ENCODE results near the gene OSM. TPM values are rescaled to one million over a fixed set of nuclear protein-coding genes. Genes with fewer than 3 reads are reported as not detected.

Gene OSM
- polyA plus RNA-seq, 3 donors: 48.0 to 295 (median 146) TPM

DNA sequence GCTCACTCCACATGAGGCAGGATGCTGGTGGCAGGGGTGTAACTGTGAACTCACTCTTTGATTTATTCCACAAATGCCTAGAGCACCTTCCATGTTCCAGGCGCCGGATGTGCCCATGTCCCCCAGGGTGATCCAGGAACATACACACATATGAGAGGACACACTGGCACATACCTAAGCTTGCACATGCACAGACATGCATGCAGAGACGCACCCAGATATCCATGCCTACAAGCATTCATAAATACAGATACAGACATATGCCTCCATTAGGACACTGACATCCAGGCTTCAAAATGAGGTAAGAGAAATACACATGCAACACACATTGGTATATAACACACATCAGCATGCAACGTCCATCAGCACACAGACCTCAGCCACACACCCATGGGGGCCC, 4.5 kb downstream of the OSM start:
- WGBS (ENCODE audit: insufficient coverage): 92% methylated on average over 4 of the region's 4 CpGs
- TF ChIP-seq, protein P1, sequence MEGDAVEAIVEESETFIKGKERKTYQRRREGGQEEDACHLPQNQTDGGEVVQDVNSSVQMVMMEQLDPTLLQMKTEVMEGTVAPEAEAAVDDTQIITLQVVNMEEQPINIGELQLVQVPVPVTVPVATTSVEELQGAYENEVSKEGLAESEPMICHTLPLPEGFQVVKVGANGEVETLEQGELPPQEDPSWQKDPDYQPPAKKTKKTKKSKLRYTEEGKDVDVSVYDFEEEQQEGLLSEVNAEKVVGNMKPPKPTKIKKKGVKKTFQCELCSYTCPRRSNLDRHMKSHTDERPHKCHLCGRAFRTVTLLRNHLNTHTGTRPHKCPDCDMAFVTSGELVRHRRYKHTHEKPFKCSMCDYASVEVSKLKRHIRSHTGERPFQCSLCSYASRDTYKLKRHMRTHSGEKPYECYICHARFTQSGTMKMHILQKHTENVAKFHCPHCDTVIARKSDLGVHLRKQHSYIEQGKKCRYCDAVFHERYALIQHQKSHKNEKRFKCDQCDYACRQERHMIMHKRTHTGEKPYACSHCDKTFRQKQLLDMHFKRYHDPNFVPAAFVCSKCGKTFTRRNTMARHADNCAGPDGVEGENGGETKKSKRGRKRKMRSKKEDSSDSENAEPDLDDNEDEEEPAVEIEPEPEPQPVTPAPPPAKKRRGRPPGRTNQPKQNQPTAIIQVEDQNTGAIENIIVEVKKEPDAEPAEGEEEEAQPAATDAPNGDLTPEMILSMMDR (IDR thresholded peaks at IDR 0.05): no peak
- peaks cover 67 to 73% of the 10 kb centered on the region in 2 donors for H3K4me1 ChIP-seq (ENCODE audit: control insufficient read depth in 1 of 2, insufficient read depth in 2 of 2, low read length in 2 of 2)

DNA sequence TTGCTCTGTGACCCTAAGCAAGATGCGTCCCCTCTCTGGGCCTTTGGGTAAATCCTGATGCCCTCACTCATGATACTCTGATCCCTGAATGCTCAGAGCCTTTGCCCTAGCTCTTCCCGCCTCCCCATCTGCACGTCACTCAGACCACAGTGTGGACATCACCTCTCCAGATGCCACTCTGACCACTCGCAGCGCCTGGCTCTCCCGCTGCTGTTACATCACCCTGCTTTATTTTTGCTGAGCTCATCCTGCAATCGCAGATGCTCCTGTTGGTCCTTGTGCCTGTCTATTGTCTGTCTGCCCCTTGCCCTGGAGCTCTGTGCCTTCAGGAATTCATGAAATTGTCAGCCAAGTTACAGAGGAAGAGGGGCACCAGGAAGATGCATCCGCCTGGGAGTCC, 5.5 kb downstream of the OSM start:
- peaks cover 60 to 66% of the 10 kb centered on the region in 2 donors for H3K4me1 ChIP-seq (ENCODE audit: control insufficient read depth in 1 of 2, insufficient read depth in 2 of 2, low read length in 2 of 2)
- H3K9me3 ChIP-seq (replicated peaks in 1 of 2; ENCODE audit: control insufficient read depth in 1 of 2, insufficient read depth in 1 of 2, low read length in 2 of 2): no peaks in the 10 kb centered on the region
- Mint-ChIP-seq H3K4me3 (peak overlapping the region; percentile 3 to 26), H3K36me3 (peaks cover 9 to 17% of the 10 kb centered on the region in 2 donors), H3K27me3 (ENCODE audit: low read depth in 3 of 3) (peaks cover 12 to 19% (median 12%) of the 10 kb centered on the region in 3 donors), H3K27ac (peak overlapping the region; percentile 3 to 99 (median 91)), H3K4me1 (peaks cover 72% of the 10 kb centered on the region), H3K9me3 (no peaks in the 10 kb centered on the region)
- no peak overlapping the region for H3K9ac ChIP-seq (ENCODE audit: insufficient read depth, low read length, poor library complexity, severe bottlenecking)
- no peaks in the 10 kb centered on the region for H3K27me3 ChIP-seq (ENCODE audit: control insufficient read depth in 2 of 2, insufficient read depth in 2 of 2, low read length in 2 of 2)
- DNase-seq: peak; percentile 89 to 92 (median 90)
- H3K4me2 ChIP-seq (replicated peaks; ENCODE audit: extremely low read depth, low read length, poor library complexity, severe bottlenecking): no peak overlapping the region
- 18% methylated on average over 7 of the region's 8 CpGs for WGBS (ENCODE audit: insufficient coverage)
- H3K4me3 ChIP-seq (replicated peaks in 1 of 3; ENCODE audit: low read depth in 2 of 3, low read length in 3 of 3): no peak overlapping the region
- TF ChIP-seq, protein P1 (IDR thresholded peaks at IDR 0.05): no peak
- H3K27ac ChIP-seq (ENCODE audit: low read depth in 1 of 2, low read length in 2 of 2): peak overlapping the region in 1 of 2 donors; percentile 50
- intact Hi-C loops (cut with micrococcal nuclease): loop anchor here in 1 of 2 donors (2.0 kb wide), 1 partner anchor 48 kb away; no protein-coding TSS in a partner anchor
- no peaks in the 10 kb centered on the region for H3K79me2 ChIP-seq (ENCODE audit: insufficient read depth, low read length)
- H4K20me1 ChIP-seq (ENCODE audit: insufficient read depth, low read length): no peaks in the 10 kb centered on the region
- H2AFZ ChIP-seq (ENCODE audit: insufficient read depth, low read depth, low read length, poor library complexity, severe bottlenecking): no peak overlapping the region
- no peaks in the 10 kb centered on the region for H3K36me3 ChIP-seq (replicated peaks in 1 of 2; ENCODE audit: control insufficient read depth in 1 of 2, insufficient read depth in 2 of 2, low read length in 2 of 2)

More for the DNA sequence above, 4.5 kb downstream of the OSM start:
- peak overlapping the region in 1 of 3 experiments; percentile 30 for H3K4me3 ChIP-seq (replicated peaks in 1 of 3; ENCODE audit: low read depth in 2 of 3, low read length in 3 of 3)
- DNase-seq: no peak
- H3K27me3 ChIP-seq (ENCODE audit: control insufficient read depth in 2 of 2, insufficient read depth in 2 of 2, low read length in 2 of 2): no peaks in the 10 kb centered on the region
- Mint-ChIP-seq H3K9me3 (peaks cover 0 to 1% (median 0%) of the 10 kb centered on the region in 7 donors), H3K36me3 (peaks cover 9 to 17% of the 10 kb centered on the region in 2 donors), H3K4me3 (peak overlapping the region in 1 of 2 donors; percentile 94), H3K27me3 (ENCODE audit: low read depth in 3 of 3) (peaks cover 11 to 19% (median 12%) of the 10 kb centered on the region in 3 donors), H3K4me1 (peaks cover 69% of the 10 kb centered on the region), H3K27ac (peak overlapping the region in 6 of 7 donors; percentile 79 to 99 (median 90))
- H3K9ac ChIP-seq (ENCODE audit: insufficient read depth, low read length, poor library complexity, severe bottlenecking): no peak overlapping the region
- peak overlapping the region; percentile 26 for H3K4me2 ChIP-seq (replicated peaks; ENCODE audit: extremely low read depth, low read length, poor library complexity, severe bottlenecking)
- no peaks in the 10 kb centered on the region for H3K9me3 ChIP-seq (replicated peaks in 1 of 2; ENCODE audit: control insufficient read depth in 1 of 2, insufficient read depth in 1 of 2, low read length in 2 of 2)
- H3K36me3 ChIP-seq (replicated peaks in 1 of 2; ENCODE audit: control insufficient read depth in 1 of 2, insufficient read depth in 2 of 2, low read length in 2 of 2): no peaks in the 10 kb centered on the region
- H2AFZ ChIP-seq (ENCODE audit: insufficient read depth, low read depth, low read length, poor library complexity, severe bottlenecking): no peak overlapping the region
- no peaks in the 10 kb centered on the region for H4K20me1 ChIP-seq (ENCODE audit: insufficient read depth, low read length)
- H3K27ac ChIP-seq (ENCODE audit: low read depth in 1 of 2, low read length in 2 of 2): no peak overlapping the region
- intact Hi-C loops (cut with micrococcal nuclease): loop anchor here (2.0 kb wide), 2 partner anchors 25 to 65 kb away; no protein-coding TSS in a partner anchor
- no peaks in the 10 kb centered on the region for H3K79me2 ChIP-seq (ENCODE audit: insufficient read depth, low read length)

Data from CD14-positive monocyte (primary cell).